HUES48 (cell line): ENCODE measurements around the gene DNM3.
"Not testable (repeated sequence)": the region's sequence is repeated elsewhere in the genome, so short reads cannot be mapped to it uniquely, and the experiment has no call there.

Experiments used
- H3K27ac ChIP-seq: one replicate; pipeline ENCODE4 v1.7.0; 2013; ENCODE audit warnings: low read depth, low read length, inconsistent platforms
- H3K27me3 ChIP-seq: 2 replicates; pipeline ENCODE4 v1.6.1; 2013; ENCODE audit warnings: mild to moderate bottlenecking, low read length; ENCODE audit not compliant: control insufficient read depth, insufficient read depth
- H3K36me3 ChIP-seq: 2 replicates; pipeline ENCODE4 v1.6.1; 2013; ENCODE audit warnings: low read length; ENCODE audit not compliant: control insufficient read depth, insufficient read depth
- H3K4me1 ChIP-seq: 2 replicates; pipeline ENCODE4 v1.6.1; 2013; ENCODE audit warnings: mild to moderate bottlenecking, low read length; ENCODE audit not compliant: control insufficient read depth, insufficient read depth
- H3K4me3 ChIP-seq: 2 replicates; pipeline ENCODE4 v1.5.1; 2013; ENCODE audit warnings: mild to moderate bottlenecking, low read depth, low read length
- H3K9ac ChIP-seq: 2 replicates; pipeline ENCODE4 v1.6.1; 2013; ENCODE audit warnings: mild to moderate bottlenecking, low read depth, low read length, moderate library complexity
- H3K9me3 ChIP-seq: 2 replicates; pipeline ENCODE4 v1.6.1; 2013; ENCODE audit warnings: low read length; ENCODE audit not compliant: control insufficient read depth, insufficient read depth

Gene DNM3

DNA sequence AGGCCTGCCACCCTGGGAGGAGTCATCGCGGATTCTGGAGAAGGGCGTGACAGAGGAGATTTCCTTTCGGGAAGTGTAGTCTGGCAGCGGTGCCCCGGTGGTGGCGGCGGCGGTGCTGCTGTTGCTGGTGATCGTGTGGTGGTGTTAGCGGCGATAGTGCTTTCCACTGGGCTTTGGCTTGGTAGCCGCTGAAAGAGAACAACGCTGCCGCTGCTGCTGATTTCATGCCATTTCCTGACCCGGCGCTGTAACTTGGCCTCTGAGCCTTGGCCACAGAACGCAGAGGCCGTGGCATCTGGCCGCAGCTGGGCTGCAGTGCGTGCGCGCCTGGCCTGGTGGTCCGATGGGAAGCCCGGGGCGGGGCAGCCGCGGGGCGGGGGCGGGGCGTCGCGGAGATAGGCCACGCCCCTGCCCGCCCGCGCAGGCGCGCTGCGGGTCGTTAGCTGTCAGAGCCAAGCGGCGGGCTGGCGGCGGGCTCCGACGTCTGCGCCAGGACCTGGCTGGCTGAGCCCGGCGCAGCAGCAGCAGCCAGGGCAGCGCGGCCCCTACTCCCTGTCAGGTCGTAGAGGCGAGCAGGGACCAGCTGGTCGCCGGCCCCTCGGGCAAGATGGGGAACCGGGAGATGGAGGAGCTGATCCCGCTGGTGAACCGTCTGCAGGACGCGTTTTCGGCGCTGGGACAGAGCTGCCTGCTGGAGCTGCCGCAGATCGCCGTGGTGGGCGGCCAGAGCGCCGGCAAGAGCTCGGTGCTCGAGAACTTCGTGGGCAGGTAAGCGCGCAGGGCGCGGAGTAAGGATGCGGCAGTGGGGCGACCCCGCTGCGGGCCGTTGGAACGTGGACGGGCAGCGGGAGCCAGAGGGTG lies at the start of gene DNM3:
Gene DNM3, plus strand, starts transcription at position 449 of the 861 bp plus-strand sequence. Its CDS starts 159 bp downstream, at position 608.
- no peaks in the 10 kb centered on the region for H3K36me3 ChIP-seq
- H3K27ac ChIP-seq, result peak within 1 kb of the TSS; percentile 45
- H3K4me1 ChIP-seq, result peaks cover 4% of the 10 kb centered on the region; the same call in 1 of the 2 replicates
- H3K4me3 ChIP-seq, result peak within 1 kb of the TSS; percentile 73
- no peaks in the 10 kb centered on the region for H3K9me3 ChIP-seq
- H3K9ac ChIP-seq, result no peak within 1 kb of the TSS
- H3K27me3 ChIP-seq, result peaks cover 35% of the 10 kb centered on the region

DNA sequence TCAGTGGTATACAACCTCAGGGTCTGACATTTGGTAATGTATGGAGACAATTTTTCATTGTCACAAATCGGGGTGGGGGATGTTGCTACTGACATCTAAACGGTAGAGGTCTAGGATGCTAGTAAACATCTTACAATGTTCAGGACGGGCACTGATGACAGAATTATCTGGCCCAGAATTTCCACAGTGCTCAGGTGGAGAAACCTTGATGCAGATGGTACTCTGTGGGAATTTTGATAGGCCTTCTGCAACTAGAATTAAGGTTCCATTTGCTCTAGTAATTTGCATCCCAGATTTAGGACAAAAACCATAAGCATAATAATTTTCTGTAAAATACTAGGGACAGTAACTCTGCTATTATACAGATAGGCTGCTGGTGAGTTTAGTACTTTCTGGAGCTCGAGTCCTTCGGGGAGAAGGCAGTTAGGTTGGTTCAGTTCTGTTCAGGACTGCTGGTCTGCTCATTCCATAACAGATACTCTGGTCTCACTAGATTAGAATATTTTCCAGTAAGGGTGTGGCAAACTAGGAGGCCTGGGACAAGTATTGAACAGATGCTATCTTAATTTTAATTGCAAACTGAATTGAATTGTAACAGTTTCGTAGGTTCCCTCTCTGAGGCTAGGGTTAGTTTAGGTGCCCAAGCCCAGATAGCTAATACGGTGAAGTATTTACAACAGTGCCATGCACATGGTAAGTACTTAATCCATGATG lies 48.5 kb upstream of the DNM3 start:
- Histone ChIP-seq H3K9me3 (no peaks in the 10 kb centered on the region), H3K4me3 (no peak overlapping the region), H3K9ac (no peak overlapping the region), H3K27ac (no peak overlapping the region), H3K27me3 (no peaks in the 10 kb centered on the region), H3K36me3 (peaks cover 100% of the 10 kb centered on the region), H3K4me1 (no peaks in the 10 kb centered on the region)

DNA sequence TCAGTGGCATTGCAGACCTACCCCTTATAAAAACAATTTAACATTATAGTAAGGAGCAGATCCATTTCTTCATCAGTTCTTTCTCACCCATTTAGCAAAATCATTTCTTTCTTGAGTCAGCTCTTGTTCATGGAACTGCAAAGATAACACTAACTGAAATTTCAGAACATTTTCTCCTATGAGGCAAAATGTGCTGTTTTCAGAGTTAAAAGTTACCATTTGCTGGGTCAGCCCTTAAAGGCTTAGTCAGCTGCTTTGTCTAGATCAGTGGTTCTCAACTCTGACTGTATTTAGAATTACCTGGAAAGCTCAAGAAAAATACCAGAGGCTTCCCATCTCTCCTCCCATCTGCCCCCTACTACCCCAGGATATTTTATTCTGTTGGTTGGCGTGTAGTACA lies 47.7 kb upstream of the DNM3 start:
- Histone ChIP-seq H3K4me3 (no peak overlapping the region), H3K9me3 (no peaks in the 10 kb centered on the region), H3K27ac (no peak overlapping the region), H3K4me1 (no peaks in the 10 kb centered on the region), H3K27me3 (no peaks in the 10 kb centered on the region), H3K9ac (no peak overlapping the region), H3K36me3 (peaks cover 95% of the 10 kb centered on the region)

DNA sequence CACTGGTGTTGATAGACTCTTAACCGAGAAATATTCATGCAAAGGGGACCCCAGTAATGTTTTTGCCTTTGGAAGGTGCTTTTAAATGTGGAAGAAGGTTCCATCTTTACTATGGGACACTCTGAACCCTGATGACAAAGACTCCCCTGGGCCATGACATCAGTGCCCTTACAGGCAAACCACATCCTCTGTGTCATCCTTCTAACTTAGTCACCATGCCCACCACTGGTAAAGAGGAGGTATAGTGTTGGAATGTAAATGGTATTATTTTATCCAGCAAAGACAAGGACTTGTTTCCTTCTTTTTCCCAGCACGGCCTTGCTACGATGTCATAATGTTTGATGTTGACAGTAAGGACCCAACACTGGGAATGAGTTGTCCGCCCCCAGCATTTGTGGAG lies 47.2 kb upstream of the DNM3 start:
- Histone ChIP-seq H3K4me1 (no peaks in the 10 kb centered on the region), H3K4me3 (no peak overlapping the region), H3K27me3 (no peaks in the 10 kb centered on the region), H3K36me3 (peaks cover 91% of the 10 kb centered on the region), H3K27ac (no peak overlapping the region), H3K9ac (no peak overlapping the region), H3K9me3 (no peaks in the 10 kb centered on the region)

DNA sequence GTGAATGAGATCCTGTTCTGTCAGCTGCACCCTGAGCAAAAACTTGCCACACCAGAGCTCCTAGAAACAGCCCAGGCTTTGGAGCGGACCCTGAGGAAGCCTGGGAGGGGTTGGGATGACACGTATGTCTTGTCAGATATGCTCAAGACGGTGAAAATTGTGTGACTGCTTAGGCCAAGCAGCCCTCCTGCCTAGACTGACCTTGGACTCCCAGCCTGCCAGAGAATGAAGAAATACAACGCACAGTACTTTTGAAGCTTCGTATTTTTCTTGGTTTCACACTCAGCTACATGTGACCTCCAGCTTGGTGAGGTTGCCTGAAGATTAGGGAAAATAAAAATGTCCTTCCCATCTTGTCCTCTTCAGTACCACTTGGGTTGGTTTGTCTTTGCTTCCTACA lies 44.7 kb upstream of the DNM3 start:
- no peaks in the 10 kb centered on the region for H3K27me3 ChIP-seq
- no peak overlapping the region for H3K27ac ChIP-seq
- peaks cover 66% of the 10 kb centered on the region for H3K36me3 ChIP-seq
- H3K4me1 ChIP-seq, result peaks cover 8% of the 10 kb centered on the region
- no peak overlapping the region for H3K9ac ChIP-seq
- no peaks in the 10 kb centered on the region for H3K9me3 ChIP-seq
- H3K4me3 ChIP-seq, result no peak overlapping the region

DNA sequence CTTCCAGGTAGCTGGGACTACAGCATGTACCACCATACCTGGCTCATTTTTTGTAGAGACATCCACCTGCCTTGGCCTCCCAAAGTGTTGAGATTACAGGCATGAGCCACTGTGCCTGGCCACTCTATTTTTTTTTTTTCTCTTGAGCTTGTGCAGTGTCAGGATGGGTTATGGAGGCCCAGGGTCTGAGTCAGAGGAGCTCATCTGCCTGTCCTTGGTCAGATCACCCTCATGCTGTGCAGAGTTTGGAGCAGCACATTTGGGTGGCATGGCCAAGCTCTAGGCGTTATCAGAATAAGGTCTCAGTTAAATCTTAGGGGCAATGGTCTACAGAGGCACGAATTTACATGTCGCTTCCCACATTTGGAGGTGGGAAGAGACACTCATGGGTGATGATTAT lies 43.0 kb upstream of the DNM3 start:
- no peaks in the 10 kb centered on the region for H3K27me3 ChIP-seq
- H3K27ac ChIP-seq, result no peak overlapping the region

DNA sequence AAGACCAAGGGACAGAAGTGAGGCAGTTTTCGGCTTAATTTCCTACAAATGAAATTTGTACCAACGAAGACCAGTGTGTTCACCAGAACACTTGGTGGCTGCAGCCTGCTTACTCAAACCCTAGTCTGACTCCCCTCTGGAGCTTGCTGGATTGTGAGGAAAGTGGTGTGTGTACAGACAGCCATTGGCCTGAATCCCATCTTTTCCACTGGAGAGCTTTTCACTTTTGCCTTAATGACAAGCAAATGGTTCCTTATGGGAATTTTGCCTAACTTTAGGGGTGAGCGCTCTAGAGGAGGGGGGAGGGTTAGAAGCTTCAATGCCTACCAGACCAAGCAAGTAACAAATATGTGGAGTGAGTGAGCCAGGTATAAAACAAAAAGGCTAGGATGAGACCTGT lies 42.5 kb upstream of the DNM3 start:
- Histone ChIP-seq H3K27ac (no peak overlapping the region), H3K36me3 (peaks cover 44% of the 10 kb centered on the region), H3K9ac (no peak overlapping the region), H3K4me3 (no peak overlapping the region), H3K4me1 (peaks cover 16% of the 10 kb centered on the region), H3K27me3 (no peaks in the 10 kb centered on the region), H3K9me3 (no peaks in the 10 kb centered on the region)

More for the DNA sequence above, 43.0 kb upstream of the DNM3 start:
- Histone ChIP-seq H3K9me3 (no peaks in the 10 kb centered on the region), H3K4me1 (peaks cover 16% of the 10 kb centered on the region), H3K9ac (no peak overlapping the region), H3K36me3 (peaks cover 49% of the 10 kb centered on the region), H3K4me3 (no peak overlapping the region)

DNA sequence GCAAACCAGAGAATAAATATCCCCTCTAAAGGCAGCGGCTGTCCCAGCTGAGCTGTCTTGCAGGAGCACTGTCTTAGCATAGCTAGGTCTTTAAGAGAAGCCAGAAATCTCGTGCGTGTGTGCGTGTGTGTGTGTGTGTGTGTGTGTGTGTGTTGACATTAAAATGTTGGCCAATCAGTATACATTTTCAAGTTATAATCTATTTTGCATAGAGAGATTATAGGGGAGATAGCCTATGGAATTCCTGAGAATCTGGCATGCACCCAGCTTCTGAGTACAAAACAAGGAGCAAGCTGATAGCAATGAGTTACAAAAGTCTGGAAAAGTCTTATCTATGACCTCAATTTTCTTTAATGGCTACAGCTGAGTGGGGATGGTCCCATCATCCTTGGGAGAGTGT lies 42.1 kb upstream of the DNM3 start:
- Histone ChIP-seq H3K9ac (no peak overlapping the region), H3K36me3 (peaks cover 40% of the 10 kb centered on the region), H3K4me1 (peaks cover 16% of the 10 kb centered on the region), H3K4me3 (no peak overlapping the region), H3K27ac (no peak overlapping the region), H3K27me3 (no peaks in the 10 kb centered on the region), H3K9me3 (no peaks in the 10 kb centered on the region)

DNA sequence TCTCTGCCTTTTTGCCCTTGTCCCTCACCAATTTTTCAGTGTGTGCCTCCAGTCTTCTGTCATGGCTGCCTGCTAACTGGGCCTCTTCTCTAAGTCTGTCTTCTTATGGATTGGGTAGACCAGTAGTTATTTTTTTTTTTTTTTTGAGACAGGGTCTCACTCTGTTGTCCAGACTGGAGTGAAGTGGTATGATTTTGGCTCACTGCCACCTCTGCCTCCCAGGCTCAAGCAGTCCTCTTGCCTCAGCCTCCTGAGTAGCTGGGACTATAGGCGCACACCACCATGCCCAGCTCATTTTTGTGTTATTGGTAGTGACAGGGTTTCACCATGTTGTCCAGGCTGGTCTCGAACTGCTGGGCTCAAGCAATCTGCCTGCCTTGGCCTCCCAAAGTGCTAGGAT lies 41.6 kb upstream of the DNM3 start:
- not testable (repeated sequence) for H3K4me3 ChIP-seq, H3K9ac ChIP-seq, H3K9me3 ChIP-seq, H3K27ac ChIP-seq, H3K27me3 ChIP-seq
- H3K36me3 ChIP-seq, result peaks cover 35% of the 10 kb centered on the region
- H3K4me1 ChIP-seq, result peaks cover 16% of the 10 kb centered on the region

DNA sequence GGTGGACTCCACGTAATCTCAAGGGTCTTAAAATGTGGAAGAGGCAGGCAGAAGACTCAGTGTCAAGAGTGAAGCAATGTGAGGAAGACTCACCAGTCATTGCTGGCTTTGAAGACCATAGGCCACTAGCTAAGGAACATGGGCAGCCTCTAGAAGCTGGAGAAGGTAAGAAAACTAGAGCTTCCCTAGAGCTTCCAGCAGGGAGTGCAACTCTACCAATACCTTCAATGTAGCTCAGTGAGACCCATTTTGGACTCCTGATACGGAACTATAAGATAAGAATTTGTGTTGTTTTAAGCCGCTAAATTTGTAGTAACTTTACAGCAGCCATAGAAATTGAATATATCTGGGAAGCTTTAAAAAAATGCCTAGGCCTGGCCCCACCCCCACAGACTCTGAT lies 41.0 kb upstream of the DNM3 start:
- Histone ChIP-seq H3K9ac (no peak overlapping the region), H3K9me3 (no peaks in the 10 kb centered on the region), H3K27ac (no peak overlapping the region), H3K27me3 (no peaks in the 10 kb centered on the region), H3K4me3 (no peak overlapping the region), H3K4me1 (peaks cover 16% of the 10 kb centered on the region), H3K36me3 (peaks cover 28% of the 10 kb centered on the region)

DNA sequence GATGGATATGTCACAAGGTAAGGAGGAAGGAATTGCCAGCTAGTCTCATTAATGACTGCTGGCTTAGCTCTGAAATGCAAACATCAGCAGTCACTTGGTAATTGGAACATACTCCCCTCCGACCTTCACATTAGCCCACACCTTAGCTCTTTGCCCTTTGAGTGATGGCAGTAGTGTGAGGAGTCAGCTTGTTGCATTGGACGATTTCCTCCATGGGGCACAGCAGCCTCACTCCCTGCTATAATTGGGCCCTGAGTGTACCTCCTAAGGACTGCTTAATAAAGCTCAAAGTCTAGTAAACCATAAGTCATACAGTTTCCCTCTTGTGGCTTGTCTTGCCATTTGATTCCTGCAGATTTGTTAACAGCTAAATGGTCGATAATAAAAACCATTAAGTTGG lies 40.4 kb upstream of the DNM3 start:
- Histone ChIP-seq H3K4me3 (no peak overlapping the region), H3K36me3 (peaks cover 23% of the 10 kb centered on the region), H3K9ac (no peak overlapping the region), H3K9me3 (no peaks in the 10 kb centered on the region), H3K27ac (no peak overlapping the region), H3K4me1 (peaks cover 16% of the 10 kb centered on the region), H3K27me3 (no peaks in the 10 kb centered on the region)
